AG08396 (cell line): ENCODE results near the gene DUXB.
A peak's percentile ranks its signal among the peaks of the same experiment; 100 is the strongest.

Experiments used
- DNase-seq: peaks from one replicate; pipeline ENCODE4 v3.0.0; 2012; ENCODE audit warnings: low spot score, mixed read lengths

The DUXB gene

GRCh38 chr16:75701361-75701760 lies at the start of gene DUXB:
Gene DUXB (minus strand): TSS chr16:75701461. CDS start chr16:75701418, 43 bp downstream.
- DNase-seq: no peak

GRCh38 chr16:75750528-75750927 lies 49.3 kb upstream of the DUXB start:
- no peak for DNase-seq

GRCh38 chr16:75746359-75746758 lies 45.1 kb upstream of the DUXB start:
- no peak for DNase-seq

- no peak for DNase-seq
Measured at GRCh38 chr16:75745823-75746222, 44.6 kb upstream of the DUXB start.

- DNase-seq: no peak
Measured at GRCh38 chr16:75745242-75745641, 44.0 kb upstream of the DUXB start.

- no peak for DNase-seq
Measured at GRCh38 chr16:75742424-75743047, 41.3 kb upstream of the DUXB start.

- DNase-seq: peak; percentile 68
Measured at GRCh38 chr16:75733305-75734211, 32.3 kb upstream of the DUXB start.

GRCh38 chr16:75732871-75733270 lies 31.6 kb upstream of the DUXB start:
- DNase-seq: no peak

- DNase-seq: no peak
Measured at GRCh38 chr16:75727221-75727620, 26.0 kb upstream of the DUXB start.

GRCh38 chr16:75726390-75726789 lies 25.1 kb upstream of the DUXB start, which contains the start of gene CPHXL:
Gene CPHXL (minus strand): TSS chr16:75726490. CDS start chr16:75726442, 48 bp downstream.
- DNase-seq: no peak

GRCh38 chr16:75718452-75718851 lies 17.2 kb upstream of the DUXB start:
- DNase-seq: no peak

- DNase-seq: no peak
Measured at GRCh38 chr16:75714661-75715060, 13.4 kb upstream of the DUXB start.

- DNase-seq: no peak
Measured at GRCh38 chr16:75710344-75710743, 9.1 kb upstream of the DUXB start.

- DNase-seq: no peak
Measured at GRCh38 chr16:75703306-75703705, 2.0 kb upstream of the DUXB start.

- DNase-seq: no peak
Measured at GRCh38 chr16:75702242-75702641, 981 bp upstream of the DUXB start.

- no peak for DNase-seq
Measured at GRCh38 chr16:75697571-75697970, 3.7 kb downstream of the DUXB start.

- DNase-seq: no peak
Measured at GRCh38 chr16:75695708-75696107, 5.6 kb downstream of the DUXB start.

GRCh38 chr16:75687361-75687760 lies 13.9 kb downstream of the DUXB start:
- DNase-seq: no peak

- DNase-seq: no peak
Measured at GRCh38 chr16:75682308-75682707, 19.0 kb downstream of the DUXB start.

GRCh38 chr16:75679366-75679765 lies 21.9 kb downstream of the DUXB start:
- no peak for DNase-seq

GRCh38 chr16:75676909-75677308 lies 24.4 kb downstream of the DUXB start, which contains the start of gene CPHXL2:
Gene CPHXL2 (minus strand): TSS chr16:75677009. CDS start chr16:75676999, 10 bp downstream.
- DNase-seq: no peak

- DNase-seq: no peak
Measured at GRCh38 chr16:75667503-75667902, 33.8 kb downstream of the DUXB start.

GRCh38 chr16:75660726-75661302 lies 40.4 kb downstream of the DUXB start:
- no peak for DNase-seq
